Thyroid gland (tissue), 4 donors: ENCODE measurements around the gene FAM53B.

ENCODE experiments used
- CTCF ChIP-seq, 6 experiments: fragments of 200-600 bp in 3 of 6; fragments of 450-650 bp in 3 of 6; sonication (generic) in 3 of 6; IDR thresholded peaks; one replicate each; pipeline ENCODE4 v1.5.1; 2016 to 2019; ENCODE audit warnings: antibody characterized with exemption in 6 of 6, mild to moderate bottlenecking in 2 of 6, inconsistent platforms in 1 of 6, moderate library complexity in 1 of 6
- POLR2A ChIP-seq, 2 donors: fragments of 450-650 bp; IDR thresholded peaks; one replicate each; pipeline ENCODE4 v1.6.1; 2017; ENCODE audit warnings: antibody characterized with exemption in 2 of 2, mild to moderate bottlenecking in 2 of 2, moderate library complexity in 1 of 2

- TF ChIP-seq POLR2A (IDR thresholded peaks at IDR 0.05) (no peak), CTCF (IDR thresholded peaks at IDR 0.05) (no peak)
These were observed 16.7 kb downstream of the FAM53B start for GRCh38 chr10:124727361-124727960.
